Activated naive CD8-positive, alpha-beta T cell treated with anti-CD3 and anti-CD28 coated beads for 36 hours (primary cell): ENCODE measurements around the gene DDX24. TPM values are rescaled to one million over a fixed set of nuclear protein-coding genes. Genes with fewer than 3 reads are reported as not detected.

ENCODE experiments used
- DNase-seq: peaks from one replicate; pipeline ENCODE4 v3.0.0; 2021
- H3K27ac Mint-ChIP-seq: one replicate; pipeline ENCODE4 v1.8.0; 2022; ENCODE audit warnings: mild to moderate bottlenecking, moderate library complexity, mixed read lengths
- H3K27me3 Mint-ChIP-seq: one replicate; pipeline ENCODE4 v1.8.0; 2022; ENCODE audit warnings: mild to moderate bottlenecking, mixed read lengths
- H3K36me3 Mint-ChIP-seq: one replicate; pipeline ENCODE4 v1.8.0; 2021; ENCODE audit warnings: mild to moderate bottlenecking, mixed read lengths
- H3K4me1 Mint-ChIP-seq: one replicate; pipeline ENCODE4 v1.8.0; 2021; ENCODE audit warnings: mixed read lengths
- H3K4me3 Mint-ChIP-seq: one replicate; pipeline ENCODE4 v1.8.0; 2022; ENCODE audit warnings: mild to moderate bottlenecking, moderate library complexity, mixed read lengths
- H3K9me3 Mint-ChIP-seq: one replicate; pipeline ENCODE4 v1.8.0; 2022; ENCODE audit warnings: mixed read lengths
- total RNA-seq, 2 experiments: library from RNA; stranded (reverse); gene quantifications; one replicate each; pipeline ENCODE4 v1.2.3, GENCODE V29; 2021

Gene DDX24
- total RNA-seq, 2 experiments from 2014 or later: 320 to 332 TPM

DNA sequence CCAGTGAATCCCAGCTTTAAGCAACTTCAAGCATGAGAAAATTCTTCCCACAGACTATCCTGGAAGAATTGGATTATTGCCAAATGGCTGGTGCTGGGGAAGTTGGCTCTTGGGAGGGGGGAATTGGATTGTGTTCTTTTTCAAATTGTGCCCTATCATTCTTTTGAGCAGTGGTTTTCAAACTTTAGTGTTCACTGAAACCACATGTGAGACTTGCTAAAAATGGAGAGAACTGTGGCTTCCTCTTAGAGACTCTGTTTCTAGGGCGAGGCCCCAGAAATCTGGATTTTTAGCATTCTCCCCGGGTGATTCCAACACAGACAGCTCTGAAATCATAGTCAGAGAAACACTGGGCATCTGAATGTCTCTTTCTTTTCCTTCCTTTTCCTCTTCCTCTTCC is 69.2 kb downstream of the DDX24 start:
- Mint-ChIP-seq H3K4me3 (peak overlapping the region; percentile 10), H3K4me1 (peaks cover 35% of the 10 kb centered on the region), H3K36me3 (no peaks in the 10 kb centered on the region), H3K9me3 (no peaks in the 10 kb centered on the region), H3K27me3 (peaks cover 14% of the 10 kb centered on the region), H3K27ac (peak overlapping the region; percentile 18)
- DNase-seq: no peak

DNA sequence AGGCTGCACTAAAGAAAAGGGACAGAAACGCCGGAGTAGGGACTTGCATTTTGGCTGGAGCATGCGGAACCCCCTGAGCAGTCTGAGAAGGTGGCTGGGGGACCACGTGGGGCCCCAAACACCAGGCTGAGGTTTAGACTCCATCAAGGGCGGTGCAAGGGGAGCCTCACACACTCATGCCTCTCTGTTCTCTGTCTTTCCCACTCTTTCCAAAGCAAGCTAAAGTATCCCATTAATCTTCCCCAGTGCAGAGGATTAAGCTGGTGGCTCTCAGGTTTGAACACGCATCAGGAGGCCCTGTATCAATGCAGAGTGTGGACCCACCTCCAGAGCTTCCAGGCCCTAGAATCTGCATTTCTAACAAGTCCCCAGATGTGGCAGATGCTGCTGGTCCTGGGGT is 70.4 kb downstream of the DDX24 start:
- Mint-ChIP-seq H3K4me3 (no peak overlapping the region), H3K36me3 (no peaks in the 10 kb centered on the region), H3K27ac (no peak overlapping the region), H3K9me3 (no peaks in the 10 kb centered on the region), H3K4me1 (peaks cover 35% of the 10 kb centered on the region), H3K27me3 (peaks cover 14% of the 10 kb centered on the region)
- no peak for DNase-seq

DNA sequence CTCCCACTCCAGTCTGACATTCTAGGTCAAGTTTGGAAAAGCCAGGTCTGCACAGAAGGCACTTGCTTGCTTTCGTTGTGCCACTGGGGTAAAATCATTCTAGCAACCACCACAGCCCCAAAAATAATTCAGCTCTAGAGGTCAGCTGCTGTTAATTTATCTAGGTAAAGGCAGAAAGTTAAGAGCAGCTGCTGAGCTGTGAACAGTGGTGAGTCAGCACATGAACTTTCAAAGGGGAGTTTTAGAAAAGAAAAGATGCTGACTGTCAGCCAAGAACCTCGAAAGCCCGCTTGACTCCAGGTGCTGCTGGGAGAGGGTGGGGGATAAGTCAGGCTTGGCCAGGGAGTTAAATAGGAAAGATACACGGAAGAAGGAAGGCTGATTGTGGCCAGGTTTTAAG is 71.2 kb downstream of the DDX24 start:
- no peaks in the 10 kb centered on the region for H3K9me3 Mint-ChIP-seq
- no peaks in the 10 kb centered on the region for H3K36me3 Mint-ChIP-seq
- H3K4me1 Mint-ChIP-seq: peaks cover 37% of the 10 kb centered on the region
- no peak overlapping the region for H3K27ac Mint-ChIP-seq
- DNase-seq: no peak
- H3K4me3 Mint-ChIP-seq: no peak overlapping the region
- H3K27me3 Mint-ChIP-seq: peaks cover 19% of the 10 kb centered on the region

DNA sequence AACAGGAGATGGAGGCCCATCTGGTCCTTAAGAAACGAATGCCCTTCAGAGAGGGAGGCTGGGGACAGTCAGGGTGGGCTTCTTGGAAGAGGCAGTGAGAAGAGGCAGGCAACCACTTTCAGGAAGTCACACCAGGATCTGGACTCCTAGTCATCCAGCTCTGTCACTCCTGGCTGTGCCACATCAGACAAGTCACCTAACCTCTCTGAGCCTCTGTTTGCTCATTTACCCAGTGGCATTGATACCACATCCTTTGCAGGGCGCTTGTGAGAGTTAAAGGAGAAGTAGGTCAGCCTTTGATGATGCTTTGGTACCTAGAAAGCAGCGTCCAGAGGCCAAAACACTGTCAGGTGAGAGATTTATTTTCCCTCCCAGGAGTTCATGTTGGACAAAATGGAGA is 72.8 kb downstream of the DDX24 start:
- no peaks in the 10 kb centered on the region for H3K36me3 Mint-ChIP-seq
- peaks cover 28% of the 10 kb centered on the region for H3K27me3 Mint-ChIP-seq
- DNase-seq: no peak
- no peaks in the 10 kb centered on the region for H3K9me3 Mint-ChIP-seq
- H3K27ac Mint-ChIP-seq: no peak overlapping the region
- peaks cover 37% of the 10 kb centered on the region for H3K4me1 Mint-ChIP-seq
- H3K4me3 Mint-ChIP-seq: no peak overlapping the region

DNA sequence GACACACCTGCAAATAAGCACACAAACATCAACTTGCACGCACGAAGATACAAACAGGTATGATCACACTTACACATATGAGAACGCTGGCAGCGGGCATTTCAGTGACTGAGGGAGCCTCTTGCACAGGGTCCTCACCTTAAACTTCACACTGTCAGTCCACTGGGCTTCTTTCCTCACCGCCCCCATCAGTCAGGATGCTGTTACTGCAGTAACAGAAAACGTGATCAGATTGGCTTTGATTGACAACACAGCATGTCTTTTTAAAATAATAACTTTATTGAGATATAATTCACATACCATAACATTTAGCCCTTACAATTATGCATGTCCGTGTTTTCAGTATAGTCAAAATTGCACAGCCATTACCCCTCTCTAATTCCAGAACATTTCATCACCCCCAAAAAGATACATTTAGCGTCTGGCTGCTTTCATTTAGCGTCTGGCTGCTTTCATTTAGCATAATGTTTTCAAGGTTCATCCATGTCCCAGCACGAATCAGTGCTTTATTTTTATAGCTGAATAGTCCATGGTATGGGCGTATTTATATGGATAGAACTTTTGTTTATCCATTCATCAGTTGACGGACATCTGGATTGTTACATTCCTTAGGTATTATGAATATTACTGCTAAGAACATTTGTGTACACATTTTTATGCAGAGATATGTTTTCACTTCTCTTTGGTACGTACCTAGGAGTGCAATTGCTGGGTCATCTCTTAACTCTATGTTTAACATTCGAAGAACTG is 75.5 kb downstream of the DDX24 start:
- H3K36me3 Mint-ChIP-seq: no peaks in the 10 kb centered on the region
- H3K9me3 Mint-ChIP-seq: no peaks in the 10 kb centered on the region
- H3K27ac Mint-ChIP-seq: no peak overlapping the region
- H3K4me1 Mint-ChIP-seq: peaks cover 31% of the 10 kb centered on the region
- no peak overlapping the region for H3K4me3 Mint-ChIP-seq
- no peak for DNase-seq
- peaks cover 23% of the 10 kb centered on the region for H3K27me3 Mint-ChIP-seq

DNA sequence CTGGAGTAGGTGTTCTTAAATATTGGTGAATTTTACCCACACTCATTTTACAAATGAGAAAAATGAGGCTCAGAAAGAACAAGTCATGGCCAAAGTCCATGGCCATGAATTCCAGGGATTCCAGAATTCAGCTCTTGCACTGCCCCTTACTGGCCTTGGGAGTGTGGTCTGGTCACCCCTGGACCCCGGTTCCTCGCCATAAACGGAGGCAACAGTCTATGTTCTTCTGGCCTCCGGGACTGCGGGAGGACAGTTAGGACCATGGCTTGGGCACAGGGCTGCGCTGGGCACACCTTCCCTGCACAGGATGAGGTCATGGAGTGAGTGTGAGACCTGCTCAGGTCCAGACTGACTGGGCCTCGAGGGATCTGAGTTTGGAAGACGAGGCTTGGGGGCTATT is 77.0 kb downstream of the DDX24 start:
- Mint-ChIP-seq H3K27me3 (peaks cover 14% of the 10 kb centered on the region), H3K27ac (no peak overlapping the region), H3K4me1 (peaks cover 22% of the 10 kb centered on the region), H3K4me3 (no peak overlapping the region), H3K36me3 (no peaks in the 10 kb centered on the region), H3K9me3 (no peaks in the 10 kb centered on the region)
- DNase-seq: no peak

DNA sequence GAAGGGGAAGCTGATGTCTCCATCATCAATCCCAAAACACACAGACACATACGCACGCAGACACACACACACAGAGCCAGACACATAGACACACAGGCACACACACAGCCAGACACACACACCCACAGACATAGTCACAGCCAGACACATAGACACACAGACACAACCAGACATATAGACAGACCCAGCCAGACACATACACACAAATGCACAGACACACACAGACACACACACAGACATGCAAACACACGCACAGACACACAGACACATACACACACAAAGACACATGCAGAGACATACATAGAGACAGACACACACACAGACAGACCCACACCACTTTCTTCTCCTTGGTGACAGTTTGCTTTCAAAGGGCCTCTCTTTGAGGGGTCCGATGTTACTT is 77.6 kb downstream of the DDX24 start:
- H3K27me3 Mint-ChIP-seq: peaks cover 14% of the 10 kb centered on the region
- no peaks in the 10 kb centered on the region for H3K9me3 Mint-ChIP-seq
- no peak for DNase-seq
- H3K4me3 Mint-ChIP-seq: no peak overlapping the region
- peaks cover 19% of the 10 kb centered on the region for H3K4me1 Mint-ChIP-seq
- H3K27ac Mint-ChIP-seq: no peak overlapping the region
- H3K36me3 Mint-ChIP-seq: no peaks in the 10 kb centered on the region

DNA sequence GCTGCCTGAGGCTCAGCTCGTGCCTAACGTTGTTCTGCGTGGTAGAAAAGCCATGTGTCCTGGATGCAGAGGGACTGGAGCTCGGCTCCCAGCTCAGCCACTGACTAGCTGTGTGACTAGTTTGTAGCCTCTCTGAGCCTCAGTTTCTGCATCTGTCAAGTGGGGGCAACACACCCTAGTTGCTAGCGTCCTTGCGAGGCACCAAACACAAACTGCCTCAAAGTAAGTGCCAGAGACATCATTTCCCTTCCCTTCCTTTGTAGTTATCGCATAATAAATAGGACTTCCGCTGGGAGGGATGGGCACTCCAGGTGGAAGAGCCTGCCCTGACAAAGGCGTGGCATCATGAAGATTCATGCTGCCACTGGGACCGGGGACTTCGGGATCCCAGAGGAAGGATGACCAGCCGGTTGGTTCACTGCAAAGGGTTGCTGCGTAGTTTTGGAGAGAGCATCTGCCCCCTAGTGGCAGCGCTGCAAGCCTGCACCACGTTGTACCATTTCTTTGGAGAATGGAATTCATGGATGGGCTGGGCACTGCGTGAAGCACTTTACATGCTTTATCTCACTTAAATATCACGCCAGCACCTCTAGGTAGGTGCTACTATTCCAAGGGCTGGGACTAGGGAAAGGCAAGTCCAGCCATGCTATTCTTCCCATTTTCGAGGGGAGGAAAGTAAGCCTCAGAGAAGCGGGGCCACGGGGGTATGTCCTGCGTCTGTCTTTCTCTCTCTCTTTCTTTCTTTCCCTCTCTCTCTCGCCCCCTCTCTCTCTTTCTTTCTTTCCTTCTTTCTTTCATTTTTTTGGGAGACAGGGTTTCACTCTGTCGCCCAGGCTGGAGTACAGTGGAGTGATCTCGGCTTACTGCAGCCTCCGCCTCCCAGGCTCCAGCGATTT is 79.3 kb downstream of the DDX24 start:
- H3K4me3 Mint-ChIP-seq: no peak overlapping the region
- peaks cover 23% of the 10 kb centered on the region for H3K4me1 Mint-ChIP-seq
- peak overlapping the region; percentile 43 for H3K27ac Mint-ChIP-seq
- DNase-seq: peak; percentile 58
- H3K9me3 Mint-ChIP-seq: no peaks in the 10 kb centered on the region
- H3K36me3 Mint-ChIP-seq: no peaks in the 10 kb centered on the region
- H3K27me3 Mint-ChIP-seq: peaks cover 14% of the 10 kb centered on the region

DNA sequence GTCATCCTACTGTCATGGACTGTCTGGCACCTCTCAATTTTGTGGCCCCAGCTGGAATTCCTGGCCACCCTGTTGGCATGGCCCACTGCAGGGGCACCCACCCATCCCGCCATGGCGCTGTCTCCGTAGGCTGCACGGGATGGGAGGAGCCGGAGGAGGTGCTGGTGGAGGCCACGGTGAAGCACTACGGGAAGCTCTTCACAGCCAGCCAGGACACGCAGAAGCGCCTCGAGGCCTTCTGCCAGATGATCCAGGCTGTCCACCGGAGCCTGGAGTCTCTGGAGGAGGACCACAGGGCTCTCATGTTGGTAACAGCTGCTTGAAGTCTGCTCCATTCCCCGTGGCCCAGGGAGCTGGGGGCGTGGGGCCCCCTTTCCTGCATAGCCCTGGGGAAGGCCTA is 80.0 kb downstream of the DDX24 start:
- no peaks in the 10 kb centered on the region for H3K9me3 Mint-ChIP-seq

DNA sequence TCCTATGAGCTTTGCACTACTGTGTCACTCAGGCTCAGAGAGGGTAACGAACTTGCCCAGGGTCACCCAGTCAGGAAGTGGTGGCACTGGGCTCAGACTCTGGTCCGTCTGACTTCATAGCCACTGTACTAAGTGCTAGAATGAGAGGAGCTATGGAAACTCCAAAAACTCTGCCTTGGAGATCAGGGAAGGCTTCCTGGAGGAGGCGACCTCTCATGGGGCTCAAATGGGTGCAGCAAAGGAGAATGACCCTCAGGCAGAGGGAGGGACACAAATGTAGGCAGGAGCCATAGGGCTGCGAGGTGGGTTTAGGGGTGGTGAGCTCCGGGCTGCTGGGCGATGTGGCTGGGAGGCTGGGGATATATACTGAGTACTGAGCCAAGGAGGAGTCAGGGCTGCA is 80.7 kb downstream of the DDX24 start:
- no peak for DNase-seq
- no peak overlapping the region for H3K27ac Mint-ChIP-seq
- H3K36me3 Mint-ChIP-seq: no peaks in the 10 kb centered on the region
- H3K9me3 Mint-ChIP-seq: no peaks in the 10 kb centered on the region
- peaks cover 32% of the 10 kb centered on the region for H3K4me1 Mint-ChIP-seq
- H3K4me3 Mint-ChIP-seq: no peak overlapping the region
- H3K27me3 Mint-ChIP-seq: peaks cover 19% of the 10 kb centered on the region

More for the DNA sequence above, 80.0 kb downstream of the DDX24 start:
- H3K4me1 Mint-ChIP-seq: peaks cover 25% of the 10 kb centered on the region
- peaks cover 14% of the 10 kb centered on the region for H3K27me3 Mint-ChIP-seq
- no peak for DNase-seq
- no peak overlapping the region for H3K4me3 Mint-ChIP-seq
- H3K36me3 Mint-ChIP-seq: no peaks in the 10 kb centered on the region
- no peak overlapping the region for H3K27ac Mint-ChIP-seq

DNA sequence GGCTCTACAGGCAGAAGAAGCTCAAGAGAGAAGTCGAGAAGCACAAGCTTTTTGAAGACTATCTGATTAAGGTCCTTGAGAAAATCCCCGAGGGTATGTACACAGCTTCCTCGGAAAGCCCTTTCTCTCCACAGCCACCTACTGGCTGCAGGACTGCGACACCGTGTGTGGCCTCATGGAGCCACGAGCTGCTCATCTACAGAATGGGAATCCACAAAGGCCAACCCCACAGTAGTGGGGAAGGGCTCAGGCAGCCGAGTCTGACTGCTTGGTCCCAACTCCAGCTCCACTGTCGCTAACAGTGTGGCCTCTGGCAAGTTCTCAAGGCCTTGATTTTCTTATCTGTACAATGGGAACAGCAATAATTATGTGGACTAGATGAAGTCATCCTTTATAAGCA is 81.4 kb downstream of the DDX24 start:
- Mint-ChIP-seq H3K36me3 (no peaks in the 10 kb centered on the region), H3K9me3 (no peaks in the 10 kb centered on the region), H3K27ac (no peak overlapping the region), H3K4me3 (no peak overlapping the region), H3K27me3 (peaks cover 13% of the 10 kb centered on the region), H3K4me1 (peaks cover 36% of the 10 kb centered on the region)
- no peak for DNase-seq

DNA sequence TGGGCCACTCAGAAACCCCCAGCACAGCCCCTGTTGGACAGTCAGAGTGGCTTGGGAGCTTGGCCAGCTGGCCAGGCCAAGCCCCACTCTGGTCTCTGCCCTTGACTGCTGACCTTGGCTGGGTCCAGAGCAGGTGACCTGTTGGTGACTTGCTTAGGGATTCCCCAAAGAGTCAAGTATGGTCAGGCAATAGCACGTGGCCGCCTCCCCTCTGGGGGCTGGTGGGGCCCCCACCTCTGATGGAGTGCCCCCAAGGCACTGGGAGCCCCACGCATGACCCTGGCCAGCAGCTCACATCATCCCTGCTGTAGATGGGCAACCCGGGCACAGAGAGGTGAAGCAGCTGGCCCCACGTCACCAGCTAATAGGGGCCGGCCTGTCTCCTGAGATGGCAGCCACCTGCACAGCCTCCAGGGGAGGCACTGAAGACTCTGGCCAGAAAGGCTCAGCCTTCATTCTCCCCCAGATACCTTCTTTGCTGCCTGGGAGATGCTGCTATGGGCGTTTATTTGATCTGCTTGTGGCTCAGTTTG is 82.1 kb downstream of the DDX24 start:
- no peak overlapping the region for H3K4me3 Mint-ChIP-seq
- H3K9me3 Mint-ChIP-seq: no peaks in the 10 kb centered on the region
- no peak overlapping the region for H3K27ac Mint-ChIP-seq

More for the DNA sequence above, 82.1 kb downstream of the DDX24 start:
- H3K27me3 Mint-ChIP-seq: peaks cover 10% of the 10 kb centered on the region
- no peaks in the 10 kb centered on the region for H3K36me3 Mint-ChIP-seq
- H3K4me1 Mint-ChIP-seq: peaks cover 40% of the 10 kb centered on the region
- DNase-seq: no peak

Other genes with a start within 250 kb of the DDX24 start
- not detected for gene FAM181A, start 153.9 kb downstream of the DDX24 start, total RNA-seq
- gene ASB2, start 104.6 kb downstream of the DDX24 start, total RNA-seq: 10 to 100 TPM; 26.4 to 29.1 TPM
- not detected for gene CCDC197, start 83.9 kb downstream of the DDX24 start, total RNA-seq
- under 1 TPM; 0.31 to 0.48 TPM for gene OTUB2, start 54.9 kb downstream of the DDX24 start, total RNA-seq
- gene IFI27L1, start 108 bp upstream of the DDX24 start, total RNA-seq: 10 to 100 TPM; 15.9 to 18.2 TPM
- gene IFI27, start 29.5 kb upstream of the DDX24 start, total RNA-seq: 1 to 10 TPM; 1.6 to 2.4 TPM
- 10 to 100 TPM; 51.5 to 55.6 TPM for gene IFI27L2, start 48.4 kb upstream of the DDX24 start, total RNA-seq
- gene PPP4R4, start 93.1 kb upstream of the DDX24 start, total RNA-seq: 1 to 10 TPM; 1.4 to 2.0 TPM
- gene SERPINA10, start 212.1 kb upstream of the DDX24 start, total RNA-seq: not detected
- not detected for gene SERPINA6, start 242.1 kb upstream of the DDX24 start, total RNA-seq